Naive thymus-derived CD4-positive, alpha-beta T cell (primary cell): ENCODE measurements around the gene ULK1. TPM values are rescaled to one million over a fixed set of nuclear protein-coding genes. Genes with fewer than 3 reads are reported as not detected.

ENCODE experiments used
- ATAC-seq: fragments of 150-1000 bp; cut with Tn5 transposase; 2 replicates; pipeline ENCODE4 v1.10.0; 2021; ENCODE audit warnings: mild to moderate bottlenecking, moderate library complexity
- CTCF ChIA-PET: fragments of 350-600 bp; sonication (Branson Sonifier 250); formaldehyde crosslinking; loops from one replicate; lab custom pipeline; 2021; ENCODE audit warnings: antibody characterized with exemption; lab: Charles Lee
- POLR2A ChIA-PET: fragments of 350-600 bp; sonication (Branson Sonifier 250); formaldehyde crosslinking; loops from one replicate; lab custom pipeline; 2021; ENCODE audit warnings: antibody characterized with exemption, inconsistent platforms; lab: Charles Lee
- DNase-seq, 9 donors: peaks; one replicate each; pipeline versions ENCODE4 v3.0.0 to v3.0.0-alpha.2; 2020 to 2022; ENCODE audit warnings: mixed read lengths in 1 of 9
- H3K27ac ChIP-seq: one replicate; pipeline ENCODE4 v1.7.0; 2013; ENCODE audit warnings: mild to moderate bottlenecking, low read depth, low read length, moderate library complexity
- H3K27me3 ChIP-seq, 2 donors: one replicate each; pipeline ENCODE4 v1.7.0; 2013; ENCODE audit warnings: low read length in 2 of 2, mild to moderate bottlenecking in 2 of 2, moderate library complexity in 2 of 2; ENCODE audit not compliant: control insufficient read depth in 2 of 2, insufficient read depth in 2 of 2
- H3K36me3 ChIP-seq, 3 experiments: 1 replicate in 2 of 3; 2 replicates in 1 of 3; pipeline ENCODE4 v1.7.0; 2013; ENCODE audit warnings: low read length in 3 of 3, mild to moderate bottlenecking in 3 of 3, moderate library complexity in 1 of 3; ENCODE audit not compliant: insufficient read depth in 3 of 3, control insufficient read depth in 2 of 3
- H3K4me1 ChIP-seq, 2 donors: one replicate each; pipeline ENCODE4 v1.7.0; 2013; ENCODE audit warnings: low read length in 2 of 2, mild to moderate bottlenecking in 2 of 2, moderate library complexity in 1 of 2; ENCODE audit not compliant: control insufficient read depth in 2 of 2, insufficient read depth in 2 of 2
- H3K4me3 ChIP-seq: 2 replicates; pipeline ENCODE4 v1.7.0; 2013; ENCODE audit warnings: mild to moderate bottlenecking, low read length
- H3K9me3 ChIP-seq, 3 experiments: 1 replicate in 2 of 3; 2 replicates in 1 of 3; pipeline ENCODE4 v1.7.0; 2013; ENCODE audit warnings: low read length in 3 of 3; ENCODE audit not compliant: control insufficient read depth in 2 of 3
- H3K27ac Mint-ChIP-seq, 9 donors: one replicate each; pipeline ENCODE4 v1.8.0; 2020 to 2022; ENCODE audit warnings: mixed read lengths in 9 of 9, mild to moderate bottlenecking in 8 of 9, moderate library complexity in 5 of 9, inconsistent platforms in 2 of 9
- H3K27me3 Mint-ChIP-seq, 5 donors: one replicate each; pipeline ENCODE4 v1.8.0; 2021 to 2022; ENCODE audit warnings: mixed read lengths in 5 of 5, mild to moderate bottlenecking in 1 of 5
- H3K36me3 Mint-ChIP-seq, 5 donors: one replicate each; pipeline ENCODE4 v1.8.0; 2020 to 2022; ENCODE audit warnings: mixed read lengths in 5 of 5, mild to moderate bottlenecking in 3 of 5, inconsistent platforms in 1 of 5
- H3K4me1 Mint-ChIP-seq, 7 donors: one replicate each; pipeline ENCODE4 v1.8.0; 2020 to 2022; ENCODE audit warnings: mixed read lengths in 7 of 7, mild to moderate bottlenecking in 3 of 7, inconsistent platforms in 1 of 7
- H3K4me3 Mint-ChIP-seq, 10 donors: one replicate each; pipeline ENCODE4 v1.8.0; 2020 to 2022; ENCODE audit warnings: mild to moderate bottlenecking in 10 of 10, mixed read lengths in 10 of 10, moderate library complexity in 6 of 10, inconsistent platforms in 2 of 10
- H3K9me3 Mint-ChIP-seq, 11 donors: one replicate each; pipeline ENCODE4 v1.8.0; 2020 to 2022; ENCODE audit warnings: mixed read lengths in 11 of 11, mild to moderate bottlenecking in 4 of 11, inconsistent platforms in 1 of 11, moderate library complexity in 1 of 11
- intact Hi-C, 2 donors: fragments of 100-400 bp; cut with micrococcal nuclease; formaldehyde crosslinking; loops; one replicate each; pipeline ENCODE4 v1.15.1; 2023
- polyA plus RNA-seq, 2 donors: library from polyadenylated mRNA; unstranded; fragments of 300-500 nt; fragmentation: Illumina TruSeq; gene quantifications; one replicate each; pipeline ENCODE4 v1.2.3, GENCODE V29; 2021
- total RNA-seq, 6 experiments: library from RNA in 5 of 6; stranded (reverse) in 5 of 6; gene quantifications; 1 replicate in 5 of 6; 2 replicates in 1 of 6; pipeline ENCODE4 v1.2.3 and lab custom pipeline; 2021 to 2026

Gene ULK1
- total and polyA plus RNA-seq, 7 experiments from 2014 or later = 0.28 to 109 (median 36.3) TPM

DNA sequence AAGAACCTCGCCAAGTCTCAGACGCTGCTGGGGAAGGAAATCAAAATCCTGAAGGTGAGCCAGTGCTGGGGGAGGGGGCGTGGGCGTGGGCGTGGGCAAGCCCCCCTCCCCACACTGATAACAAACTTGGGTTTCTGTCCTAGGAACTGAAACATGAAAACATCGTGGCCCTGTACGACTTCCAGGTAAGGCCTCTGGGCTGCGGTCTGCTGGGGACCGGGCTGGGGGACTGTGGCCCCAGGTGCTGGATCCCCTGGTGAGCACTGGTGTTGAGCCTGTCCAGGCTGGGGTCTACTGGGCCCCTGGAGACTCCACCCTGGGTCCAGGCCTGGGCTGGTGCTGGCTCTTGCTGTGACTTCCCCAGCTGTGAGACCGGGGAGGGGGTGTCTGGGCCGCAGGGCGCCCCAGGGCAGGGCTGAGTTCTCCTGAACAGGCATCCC lies 1.2 kb downstream of the ULK1 start:
- Mint-ChIP-seq H3K4me1 (peaks cover 16 to 38% (median 28%) of the 10 kb centered on the region in 7 donors), H3K27me3 (no peaks in the 10 kb centered on the region), H3K36me3 (no peaks in the 10 kb centered on the region), H3K4me3 (peak overlapping the region; percentile 86 to 94 (median 92)), H3K27ac (peak overlapping the region; percentile 68 to 94 (median 85)), H3K9me3 (peaks cover 0 to 4% (median 0%) of the 10 kb centered on the region in 11 donors)
- no peaks in the 10 kb centered on the region for H3K9me3 ChIP-seq
- H3K4me1 ChIP-seq = peaks cover 0 to 12% of the 10 kb centered on the region in 2 donors
- DNase-seq (peak in 6 of 9 donors; percentile 39 to 52 (median 42)), ATAC-seq (no peak)
- H3K27ac ChIP-seq = peak overlapping the region; percentile 67
- H3K36me3 ChIP-seq = no peaks in the 10 kb centered on the region
- peak overlapping the region; percentile 71 for H3K4me3 ChIP-seq
- H3K27me3 ChIP-seq = no peaks in the 10 kb centered on the region
- intact Hi-C loops = loop anchor here (1.0 to 10.0 kb wide), 9 partner anchors 34 to 1021 kb away; partner anchors contain the start of genes RAN (in 2 of the 2), SFSWAP (in 2 of the 2) and PUS1 (in 1 of the 2)
- ChIA-PET CTCF (no interaction called here), POLR2A (interaction anchor here (1.8 kb wide), 1 partner anchor 34 kb away, joined by 7 read pairs; no protein-coding TSS in a partner anchor)

DNA sequence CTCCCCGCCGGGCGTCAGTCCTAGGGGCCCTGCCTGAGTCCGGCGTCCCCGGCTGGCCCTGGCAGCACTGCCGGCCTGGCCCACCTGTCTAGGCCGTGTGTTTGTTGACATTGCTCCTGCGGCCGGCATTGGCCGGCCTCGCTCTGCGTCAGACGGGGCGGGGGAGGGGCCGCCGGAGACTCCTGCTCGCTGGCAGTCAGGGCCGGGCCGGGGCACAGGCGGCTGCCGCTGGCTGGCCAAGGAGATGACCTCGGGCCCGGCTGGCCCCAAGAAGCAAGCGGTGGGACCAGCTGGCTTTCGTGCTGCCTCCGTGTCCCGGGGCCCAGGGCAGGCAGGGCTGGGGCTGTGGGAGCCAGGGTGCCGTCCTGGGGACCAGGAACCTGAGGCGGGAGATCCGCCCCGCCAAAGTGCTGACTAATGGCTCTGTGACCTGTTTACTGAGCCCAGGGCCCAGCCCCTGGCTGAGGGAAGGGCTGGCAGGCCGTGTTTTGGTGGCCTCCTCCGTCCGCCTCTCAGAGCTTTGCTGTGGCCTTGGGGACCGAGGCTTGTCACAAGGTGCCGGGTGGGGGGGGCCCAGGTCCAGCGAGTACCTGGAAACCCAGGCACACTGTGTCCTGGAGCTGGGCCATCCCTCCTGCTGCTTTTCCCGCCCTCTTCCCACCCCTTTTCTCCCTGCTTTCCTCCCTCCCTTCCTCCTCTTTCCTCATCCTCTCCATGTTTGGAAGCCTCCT lies 1.8 kb downstream of the ULK1 start:
- Histone ChIP-seq H3K9me3 (no peaks in the 10 kb centered on the region), H3K4me1 (peaks cover 0 to 12% of the 10 kb centered on the region in 2 donors), H3K36me3 (no peaks in the 10 kb centered on the region), H3K4me3 (peak overlapping the region; percentile 71), H3K27me3 (no peaks in the 10 kb centered on the region), H3K27ac (peak overlapping the region; percentile 67)
- Mint-ChIP-seq H3K4me3 (peak overlapping the region; percentile 63 to 94 (median 92)), H3K27ac (peak overlapping the region in 8 of 9 donors; percentile 19 to 94 (median 76)), H3K36me3 (no peaks in the 10 kb centered on the region), H3K27me3 (no peaks in the 10 kb centered on the region), H3K4me1 (peaks cover 16 to 38% (median 28%) of the 10 kb centered on the region in 7 donors), H3K9me3 (peaks cover 0 to 4% (median 0%) of the 10 kb centered on the region in 11 donors)
- CTCF ChIA-PET = interaction anchor here (0.7 kb wide), 1 partner anchor 43 kb away, joined by 3 read pairs; no protein-coding TSS in a partner anchor
- DNase-seq = peak in 8 of 9 donors; percentile 41 to 77 (median 52)
- POLR2A ChIA-PET = interaction anchor here (1.1 to 1.8 kb wide), 2 partner anchors 34 to 185 kb away, joined by 5 to 7 read pairs; partner anchors contain the start of gene SFSWAP
- ATAC-seq = peak; percentile 74
- intact Hi-C loops = loop anchor here (1.0 to 10.0 kb wide), 5 partner anchors 33 to 1021 kb away; partner anchors contain the start of genes RAN (in 2 of the 2), PUS1 (in 1 of the 2) and SFSWAP (in 1 of the 2)

DNA sequence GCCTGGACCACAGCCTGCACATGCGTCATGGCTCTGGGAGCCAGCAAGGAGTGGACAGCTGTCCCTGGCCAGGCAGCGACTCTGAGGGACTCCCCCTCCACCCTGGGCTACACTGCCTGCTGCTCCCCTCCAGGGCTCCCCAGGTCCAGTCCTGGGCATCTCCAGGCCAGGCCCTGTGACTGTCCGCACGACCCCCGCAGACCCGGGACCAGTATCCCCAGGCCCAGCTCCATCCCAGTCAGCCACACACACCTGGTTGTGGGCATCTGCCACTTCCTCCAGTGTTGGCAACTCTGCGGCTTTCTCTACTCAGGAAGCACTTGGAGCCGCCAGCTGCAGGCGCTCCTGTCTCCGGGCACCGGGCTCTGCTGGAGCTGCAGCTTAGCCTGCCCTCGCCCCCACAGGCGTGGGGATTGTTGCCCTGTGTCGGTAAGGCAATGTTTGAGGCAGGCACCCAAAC lies 2.4 kb downstream of the ULK1 start:
- no peaks in the 10 kb centered on the region for H3K36me3 ChIP-seq
- H3K9me3 ChIP-seq = no peaks in the 10 kb centered on the region
- peaks cover 16 to 38% (median 31%) of the 10 kb centered on the region in 7 donors for H3K4me1 Mint-ChIP-seq
- peak overlapping the region; percentile 67 for H3K27ac ChIP-seq
- H3K9me3 Mint-ChIP-seq = peaks cover 0 to 4% (median 0%) of the 10 kb centered on the region in 11 donors
- peak overlapping the region; percentile 63 to 94 (median 88) for H3K4me3 Mint-ChIP-seq
- peak overlapping the region in 6 of 9 donors; percentile 17 to 84 (median 35) for H3K27ac Mint-ChIP-seq
- H3K4me1 ChIP-seq = peaks cover 0 to 12% of the 10 kb centered on the region in 2 donors
- H3K36me3 Mint-ChIP-seq = no peaks in the 10 kb centered on the region
- intact Hi-C loops = loop anchor here (1.0 to 10.0 kb wide), 5 partner anchors 32 to 1022 kb away; partner anchors contain the start of genes RAN (in 2 of the 2), PUS1 (in 1 of the 2) and SFSWAP (in 1 of the 2)
- ChIA-PET POLR2A (interaction anchor here (1.1 to 1.8 kb wide), 2 partner anchors 33 to 186 kb away, joined by 5 to 7 read pairs; partner anchors contain the start of gene SFSWAP), CTCF (interaction anchor here (0.7 kb wide), 1 partner anchor 43 kb away, joined by 3 read pairs; no protein-coding TSS in a partner anchor)
- DNase-seq = no peak
- peak overlapping the region; percentile 71 for H3K4me3 ChIP-seq
- ATAC-seq = no peak
- H3K27me3 Mint-ChIP-seq = no peaks in the 10 kb centered on the region
- H3K27me3 ChIP-seq = no peaks in the 10 kb centered on the region

DNA sequence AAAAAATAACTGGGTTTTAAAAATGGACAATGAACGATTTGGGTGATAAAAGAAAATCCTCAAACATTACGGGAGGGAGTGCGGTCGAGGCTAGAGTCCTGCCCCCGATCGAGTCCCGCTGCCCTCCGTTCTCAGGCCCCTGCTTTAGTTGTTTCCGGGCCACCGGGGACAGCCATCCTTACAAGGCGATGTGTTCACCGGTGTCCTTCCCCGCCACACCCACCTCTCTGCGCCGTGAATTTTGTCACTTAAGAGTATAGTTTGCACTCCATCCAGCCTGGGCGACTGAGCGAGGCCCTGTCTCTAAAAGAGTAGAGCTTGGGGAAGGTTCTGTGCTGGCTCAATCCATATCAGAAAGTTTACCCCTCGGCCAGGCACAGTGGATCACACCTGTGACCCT lies 2.9 kb downstream of the ULK1 start:
- no peak overlapping the region for H3K27ac ChIP-seq
- intact Hi-C loops = loop anchor here (10.0 kb wide), 4 partner anchors 182 to 1022 kb away; partner anchors contain the start of genes RAN (in 2 of the 2) and SFSWAP (in 1 of the 2)
- Mint-ChIP-seq H3K4me1 (peaks cover 16 to 40% (median 31%) of the 10 kb centered on the region in 7 donors), H3K9me3 (peaks cover 0 to 4% (median 0%) of the 10 kb centered on the region in 11 donors), H3K4me3 (peak overlapping the region in 9 of 10 donors; percentile 63 to 94 (median 90)), H3K27me3 (no peaks in the 10 kb centered on the region), H3K36me3 (no peaks in the 10 kb centered on the region), H3K27ac (peak overlapping the region in 6 of 9 donors; percentile 17 to 80 (median 38))
- DNase-seq (no peak), ATAC-seq (no peak)
- no peaks in the 10 kb centered on the region for H3K36me3 ChIP-seq
- peaks cover 0 to 12% of the 10 kb centered on the region in 2 donors for H3K4me1 ChIP-seq
- POLR2A ChIA-PET = interaction anchor here (1.1 to 1.8 kb wide), 2 partner anchors 33 to 186 kb away, joined by 5 to 7 read pairs; partner anchors contain the start of gene SFSWAP
- CTCF ChIA-PET = no interaction called here
- H3K4me3 ChIP-seq = no peak overlapping the region
- no peaks in the 10 kb centered on the region for H3K27me3 ChIP-seq
- no peaks in the 10 kb centered on the region for H3K9me3 ChIP-seq

DNA sequence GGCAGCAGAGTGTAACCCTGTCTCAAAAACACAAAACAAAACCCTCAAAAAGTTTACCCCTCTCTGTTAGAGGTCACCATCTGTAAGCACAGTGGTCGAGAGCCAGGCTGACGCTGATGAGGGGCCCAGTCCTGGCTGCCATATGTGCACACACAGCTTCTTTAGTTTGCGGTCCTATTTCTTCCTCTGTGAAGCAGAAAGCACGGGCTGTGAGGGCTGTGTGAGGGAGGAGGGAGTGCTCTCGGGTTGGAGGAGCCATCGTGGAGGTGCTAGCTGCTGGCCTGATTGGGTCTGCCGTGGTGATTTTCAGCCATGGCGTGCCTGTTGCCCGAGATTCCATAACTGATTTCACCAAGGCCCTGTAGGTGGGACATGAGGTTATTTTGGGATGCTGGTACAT lies 3.5 kb downstream of the ULK1 start:
- peaks cover 0 to 3% (median 0%) of the 10 kb centered on the region in 11 donors for H3K9me3 Mint-ChIP-seq
- H3K27me3 Mint-ChIP-seq = no peaks in the 10 kb centered on the region
- ATAC-seq (no peak), DNase-seq (no peak)
- H3K27ac Mint-ChIP-seq = peak overlapping the region in 4 of 9 donors; percentile 20 to 80 (median 47)
- H3K36me3 ChIP-seq = no peaks in the 10 kb centered on the region
- CTCF ChIA-PET = interaction anchor here (0.6 to 0.7 kb wide), 2 partner anchors 12 to 376 kb away, joined by 3 to 7 read pairs; no protein-coding TSS in a partner anchor
- peaks cover 0 to 12% of the 10 kb centered on the region in 2 donors for H3K4me1 ChIP-seq
- POLR2A ChIA-PET = interaction anchor here (0.7 kb wide), 1 partner anchor 32 kb away, joined by 3 read pairs; no protein-coding TSS in a partner anchor
- H3K36me3 Mint-ChIP-seq = no peaks in the 10 kb centered on the region
- no peaks in the 10 kb centered on the region for H3K27me3 ChIP-seq
- no peak overlapping the region for H3K27ac ChIP-seq
- no peak overlapping the region for H3K4me3 ChIP-seq
- intact Hi-C loops = loop anchor here (10.0 kb wide), 4 partner anchors 183 to 1023 kb away; partner anchors contain the start of genes RAN (in 2 of the 2) and SFSWAP (in 1 of the 2)
- peaks cover 16 to 42% (median 31%) of the 10 kb centered on the region in 7 donors for H3K4me1 Mint-ChIP-seq
- H3K4me3 Mint-ChIP-seq = peak overlapping the region in 8 of 10 donors; percentile 5 to 93 (median 26)
- H3K9me3 ChIP-seq = no peaks in the 10 kb centered on the region

DNA sequence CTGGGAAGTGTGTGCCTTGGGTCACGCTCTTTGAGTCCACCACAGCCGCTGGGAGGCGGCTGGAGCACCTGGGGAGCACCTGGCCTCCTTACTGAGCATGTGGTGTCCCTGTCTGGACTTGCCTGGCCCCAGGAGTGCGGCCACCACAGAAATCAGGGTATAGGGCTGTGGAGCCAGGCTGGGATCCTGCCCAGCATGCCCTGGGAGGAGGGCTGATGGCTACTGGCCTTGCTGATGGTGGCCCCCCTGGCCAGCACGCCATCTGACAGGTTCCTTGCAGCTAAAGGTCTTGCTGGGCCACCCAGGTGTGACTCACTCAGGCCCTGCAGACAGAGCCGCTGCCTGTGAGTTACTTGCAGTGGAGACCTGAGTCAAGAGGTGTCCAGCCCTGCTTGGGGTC lies 6.0 kb downstream of the ULK1 start:
- no peak overlapping the region for H3K4me3 Mint-ChIP-seq
- CTCF ChIA-PET = no interaction called here
- no peak overlapping the region for H3K4me3 ChIP-seq
- H3K27me3 ChIP-seq = no peaks in the 10 kb centered on the region
- H3K27me3 Mint-ChIP-seq = no peaks in the 10 kb centered on the region
- peaks cover 12 to 54% (median 39%) of the 10 kb centered on the region in 7 donors for H3K4me1 Mint-ChIP-seq
- peaks cover 0 to 18% of the 10 kb centered on the region in 2 donors for H3K4me1 ChIP-seq
- no peak overlapping the region for H3K27ac ChIP-seq
- intact Hi-C loops = no loop called here
- ATAC-seq (no peak), DNase-seq (no peak)
- POLR2A ChIA-PET = no interaction called here
- no peaks in the 10 kb centered on the region for H3K36me3 Mint-ChIP-seq
- H3K9me3 ChIP-seq = no peaks in the 10 kb centered on the region
- no peaks in the 10 kb centered on the region for H3K36me3 ChIP-seq
- no peaks in the 10 kb centered on the region for H3K9me3 Mint-ChIP-seq
- H3K27ac Mint-ChIP-seq = peak overlapping the region in 1 of 9 donors; percentile 41
